Motor neuron (in vitro differentiated cells): ENCODE data around the gene VOPP1. TPM values are rescaled to one million over a fixed set of nuclear protein-coding genes. Genes with fewer than 3 reads are reported as not detected.

Experiments
- ATAC-seq, 8 experiments: fragments of 200-7000 bp; cut with Tn5 transposase; replicated peaks in 6 of 8; 2 replicates each; pipeline ENCODE4 v1.8.0; 2021; ENCODE audit warnings: mild to moderate bottlenecking in 8 of 8, moderate library complexity in 8 of 8
- H3K27ac ChIP-seq, 2 donors: fragments of 250-450 bp; sonication (Bioruptor Pico); 2 replicates each; pipeline ENCODE4 v1.9.0; 2021; ENCODE audit warnings: antibody characterized with exemption in 2 of 2, mild to moderate bottlenecking in 2 of 2, moderate library complexity in 1 of 2
- H3K4me1 ChIP-seq, 2 donors: fragments of 250-450 bp; sonication (Bioruptor Pico); replicated peaks in 1 of 2; 2 replicates each; pipeline ENCODE4 v1.6.1; 2021; ENCODE audit warnings: antibody characterized with exemption in 2 of 2, mild to moderate bottlenecking in 2 of 2, moderate library complexity in 1 of 2
- H3K4me3 ChIP-seq, 5 donors: fragments of 250-450 bp; sonication (Bioruptor Pico); 2 replicates each; pipeline ENCODE4 v1.9.0; 2021; ENCODE audit warnings: antibody characterized with exemption in 5 of 5, mild to moderate bottlenecking in 5 of 5, moderate library complexity in 4 of 5
- WGBS, 10 experiments: fragments of 450-650 bp; shearing (Covaris generic); methylation state at CpG; one replicate each; pipeline ENCODE4 v1.0.0; 2022; 5-methylcytosine and 5-hydroxymethylcytosine counted together
- in situ Hi-C, 9 experiments: fragments of 400-800 bp; cut with MboI; loops; one replicate each; pipeline ENCODE4 v1.15.0; 2021; ENCODE audit warnings: low sequenced_read_pairs in 9 of 9, low pct_unique_long_range_greater_than_20kb in 2 of 9; ENCODE audit not compliant: unreplicated experiment in 9 of 9
- total RNA-seq, 8 experiments: library from RNA; unstranded; fragments of 300-600 nt; gene quantifications; 2 replicates each; pipeline versions ENCODE4 v1.2.3 to v1.2.4, GENCODE V29; 2022

Gene VOPP1
- total RNA-seq, 8 experiments from 2014 or later: 43.9 to 131 (median 56.3) TPM

DNA sequence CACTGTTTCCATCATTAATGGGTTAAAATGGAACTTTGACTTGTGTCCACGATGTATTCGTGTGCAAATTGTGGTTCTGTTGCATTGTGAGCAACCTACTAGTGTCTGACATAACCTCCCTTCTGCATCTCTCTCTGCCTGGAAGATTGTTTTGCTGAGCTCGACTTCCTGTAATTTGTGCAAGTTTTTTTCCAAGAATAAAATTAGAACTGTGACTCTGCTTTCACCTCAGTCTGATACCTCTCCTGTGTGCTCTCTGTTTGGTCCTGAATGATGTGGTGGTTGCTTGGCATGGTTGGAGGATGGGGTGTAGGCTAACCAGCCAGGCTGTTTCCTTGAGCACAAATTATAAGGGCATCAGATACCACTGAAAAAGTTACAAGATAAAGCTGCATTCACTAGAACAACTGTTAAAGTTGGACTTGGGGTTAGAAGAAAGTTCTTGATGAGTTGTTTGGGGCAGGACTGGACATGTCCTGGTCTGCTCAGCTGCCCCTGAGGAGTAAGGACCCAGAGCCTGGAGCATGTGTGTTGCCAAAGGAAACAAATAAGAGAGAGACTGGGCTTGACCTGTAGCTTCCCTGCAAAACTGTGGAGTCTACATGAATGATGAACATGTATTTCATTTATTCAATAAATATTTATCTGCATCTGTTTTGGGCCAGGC lies 1.9 kb upstream of the VOPP1 start:
- Histone ChIP-seq H3K27ac (no peak overlapping the region), H3K4me3 (no peak overlapping the region), H3K4me1 (peaks cover 28 to 31% of the 10 kb centered on the region in 2 donors)
- peak in 2 of 8 experiments; percentile 1 to 12 for ATAC-seq
- 0 to 31% (median 22%) methylated on average over 1 to 3 of the region's 3 CpGs; no CpG with 5 or more reads in 5 of the 10 experiments for WGBS, 10 experiments
- in situ Hi-C loops: loop anchor here in 2 of 9 experiments (25.0 kb wide), 2 partner anchors 112 to 287 kb away; no protein-coding TSS in a partner anchor

DNA sequence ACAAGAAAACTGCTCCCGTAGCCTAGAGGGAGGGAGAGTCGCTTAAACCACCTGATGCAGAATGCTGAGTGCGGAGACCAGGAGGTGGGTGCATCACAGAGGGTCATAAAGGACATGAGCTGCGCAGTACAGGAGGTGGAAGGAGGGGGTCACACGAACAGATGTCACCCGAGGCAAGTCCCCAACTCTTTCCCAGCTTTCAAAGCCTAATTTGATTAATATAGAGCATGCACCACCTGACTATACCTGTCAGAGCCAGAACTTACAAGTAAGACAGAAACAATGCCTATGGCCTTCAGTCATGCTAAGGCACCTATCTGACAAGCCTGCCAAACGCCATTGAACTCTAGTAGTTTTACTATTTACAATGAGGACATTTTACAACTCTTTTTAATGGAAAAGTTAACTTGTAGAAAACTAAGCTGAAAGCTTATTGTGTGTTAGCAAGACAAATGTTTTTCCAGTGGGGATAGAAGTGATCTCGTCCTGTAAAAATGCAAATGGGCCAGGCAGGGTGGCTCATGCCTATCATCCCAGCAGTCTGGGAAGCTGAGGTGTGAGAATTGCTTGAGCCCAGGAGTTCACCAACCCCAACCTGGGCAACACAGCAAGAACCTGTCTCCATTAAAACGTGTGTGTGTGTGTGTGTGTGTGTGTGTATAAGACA lies 1.1 kb upstream of the VOPP1 start:
- Histone ChIP-seq H3K4me1 (peaks cover 33 to 35% of the 10 kb centered on the region in 2 donors), H3K27ac (no peak overlapping the region), H3K4me3 (peak overlapping the region; percentile 78 to 99 (median 95))
- ATAC-seq: peak in 1 of 8 experiments; percentile 2
- in situ Hi-C loops: loop anchor here in 2 of 9 experiments (25.0 kb wide), 2 partner anchors 111 to 286 kb away; no protein-coding TSS in a partner anchor
- WGBS, 10 experiments: 13 to 72% (median 22%) methylated on average over 1 to 9 of the region's 9 CpGs; no CpG with 5 or more reads in 1 of the 10 experiments

DNA sequence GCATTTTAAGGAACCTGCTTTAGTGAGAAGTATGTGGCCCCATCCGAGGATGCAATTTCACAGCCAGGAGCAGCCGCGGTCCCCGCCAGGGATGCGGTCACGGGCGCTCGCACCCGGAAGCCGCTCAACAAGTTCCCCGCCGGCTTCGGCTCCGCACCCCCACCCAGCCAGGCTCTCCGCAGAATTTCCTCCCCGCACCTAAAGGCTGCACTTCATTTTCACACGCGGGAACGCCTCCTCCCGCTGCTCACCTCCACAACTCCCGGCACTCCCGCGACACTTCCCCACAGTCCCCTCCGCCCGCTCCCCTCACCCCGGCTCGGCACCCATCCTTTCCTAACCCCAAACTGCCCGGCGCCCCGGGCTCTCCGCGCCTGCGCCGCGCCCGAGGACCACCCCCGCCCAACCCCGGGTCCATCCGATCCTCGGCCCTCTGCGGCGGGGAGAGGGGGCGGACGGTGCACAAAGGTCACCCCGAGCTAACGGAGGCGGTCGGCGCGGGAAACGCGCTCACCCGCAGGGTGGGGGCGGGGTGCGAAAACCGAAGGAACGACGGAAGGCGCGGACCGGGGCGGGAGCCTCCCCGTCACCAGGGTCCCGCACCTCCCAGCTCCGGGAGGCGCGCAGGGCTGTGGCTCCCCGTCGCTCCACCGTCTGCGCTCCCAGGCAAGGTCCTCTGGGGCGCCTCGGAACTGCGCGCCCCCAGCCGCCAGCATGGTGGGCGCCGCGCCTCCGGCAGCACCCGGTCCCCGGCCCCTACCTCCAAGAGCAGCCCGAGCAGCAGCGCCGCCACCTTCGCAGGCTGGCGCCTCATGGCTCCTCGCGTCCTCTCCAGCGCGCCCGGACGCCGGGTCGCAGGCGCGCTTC lies 558 bp downstream of the VOPP1 start:
- Histone ChIP-seq H3K4me1 (peaks cover 33 to 35% of the 10 kb centered on the region in 2 donors), H3K4me3 (peak overlapping the region; percentile 78 to 99 (median 95)), H3K27ac (peak overlapping the region; percentile 71)
- peak; percentile 5 to 66 (median 62) for ATAC-seq
- 0 to 1% (median 0%) methylated on average over 1 to 14 of the region's 97 CpGs; no CpG with 5 or more reads in 5 of the 10 experiments for WGBS, 10 experiments
- in situ Hi-C loops: loop anchor here in 2 of 9 experiments (25.0 kb wide), 2 partner anchors 109 to 284 kb away; no protein-coding TSS in a partner anchor

DNA sequence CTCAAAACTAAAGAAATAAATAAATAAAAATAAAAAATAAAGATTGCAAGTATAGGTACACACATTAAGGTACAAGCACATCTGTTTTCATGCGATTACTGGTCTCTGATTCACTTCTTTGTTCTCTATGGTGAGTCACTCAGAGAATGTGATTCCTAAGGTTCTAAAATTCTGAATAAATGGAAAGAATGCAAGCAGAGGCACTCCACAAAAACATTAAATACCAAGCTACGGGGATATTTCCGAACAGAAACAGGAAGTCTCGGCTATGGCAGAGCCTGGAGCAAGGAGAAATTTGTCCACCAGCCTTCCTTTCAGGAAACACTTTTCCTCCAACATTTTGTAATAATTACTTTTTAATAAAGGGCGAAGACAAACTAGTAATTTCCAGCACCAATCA lies 1.4 kb downstream of the VOPP1 start:
- in situ Hi-C loops: loop anchor here in 2 of 9 experiments (25.0 kb wide), 2 partner anchors 109 to 284 kb away; no protein-coding TSS in a partner anchor
- Histone ChIP-seq H3K4me3 (peak overlapping the region; percentile 78 to 99 (median 95)), H3K4me1 (peaks cover 33 to 36% of the 10 kb centered on the region in 2 donors), H3K27ac (no peak overlapping the region)
- peak in 2 of 8 experiments; percentile 2 to 3 for ATAC-seq
- WGBS, 10 experiments: 0 to 33% (median 14%) methylated on average over 1 to 5 of the region's 5 CpGs

DNA sequence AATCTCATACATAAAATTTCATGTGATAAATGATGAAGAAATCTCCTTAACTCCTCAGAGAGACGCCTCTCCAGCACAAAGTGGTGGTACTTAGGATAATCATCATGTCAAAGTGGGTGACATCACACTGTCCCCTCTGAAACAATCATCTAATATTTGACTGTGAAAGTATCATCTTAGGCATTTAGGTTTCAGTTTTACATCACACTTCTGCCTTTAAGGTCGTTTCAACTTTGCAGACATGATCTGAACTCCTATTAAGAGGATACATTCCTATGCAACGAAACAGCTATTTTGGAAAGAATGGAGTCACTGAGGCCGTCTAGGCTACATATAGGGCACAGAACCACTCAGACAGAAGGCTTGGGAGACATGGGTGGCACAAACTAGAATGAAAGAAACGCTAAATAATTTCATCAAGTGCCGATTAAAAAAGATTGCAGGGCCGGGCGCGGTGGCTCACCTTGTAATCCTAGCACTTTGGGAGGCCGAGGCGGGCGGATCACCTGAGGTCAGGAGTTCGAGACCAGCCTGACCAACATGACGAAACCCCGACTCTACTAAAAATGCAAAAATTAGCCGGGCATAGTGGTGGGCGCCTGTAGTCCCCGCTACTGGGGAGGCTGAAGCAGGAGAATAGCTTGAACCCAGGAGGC lies 2.0 kb downstream of the VOPP1 start:
- Histone ChIP-seq H3K27ac (no peak overlapping the region), H3K4me1 (peaks cover 33 to 39% of the 10 kb centered on the region in 2 donors), H3K4me3 (peak overlapping the region in 3 of 5 donors; percentile 84 to 99 (median 95))
- WGBS, 10 experiments: 0 to 95% (median 72%) methylated on average over 1 to 8 of the region's 18 CpGs; no CpG with 5 or more reads in 3 of the 10 experiments
- in situ Hi-C loops: loop anchor here in 2 of 9 experiments (25.0 kb wide), 2 partner anchors 108 to 283 kb away; no protein-coding TSS in a partner anchor
- ATAC-seq: no peak

DNA sequence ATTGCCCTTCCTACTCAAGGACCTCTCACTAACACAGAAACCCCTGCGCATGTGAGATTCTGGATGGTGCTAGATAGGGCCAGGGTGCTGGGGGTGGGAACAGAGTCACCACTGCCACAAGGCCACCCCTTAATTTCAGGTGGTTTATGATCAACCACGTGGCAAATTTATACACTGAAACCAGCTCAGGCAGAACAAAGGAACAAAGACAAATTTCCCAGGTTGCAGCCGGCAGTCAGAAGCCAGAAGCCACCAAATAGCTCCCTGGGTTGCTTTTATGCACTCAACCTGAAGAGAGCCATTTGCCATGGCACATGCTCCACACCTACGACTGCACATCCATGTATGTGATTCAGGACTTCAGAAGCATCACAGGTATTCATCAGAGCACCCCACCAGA lies 2.5 kb downstream of the VOPP1 start:
- Histone ChIP-seq H3K4me3 (peak overlapping the region in 2 of 5 donors; percentile 6 to 13), H3K4me1 (peaks cover 33 to 39% of the 10 kb centered on the region in 2 donors), H3K27ac (no peak overlapping the region)
- WGBS, 10 experiments: 40 to 100% (median 57%) methylated on average over 1 to 4 of the region's 4 CpGs; no CpG with 5 or more reads in 2 of the 10 experiments
- no peak for ATAC-seq
- in situ Hi-C loops: loop anchor here in 2 of 9 experiments (25.0 kb wide), 2 partner anchors 107 to 282 kb away; no protein-coding TSS in a partner anchor

DNA sequence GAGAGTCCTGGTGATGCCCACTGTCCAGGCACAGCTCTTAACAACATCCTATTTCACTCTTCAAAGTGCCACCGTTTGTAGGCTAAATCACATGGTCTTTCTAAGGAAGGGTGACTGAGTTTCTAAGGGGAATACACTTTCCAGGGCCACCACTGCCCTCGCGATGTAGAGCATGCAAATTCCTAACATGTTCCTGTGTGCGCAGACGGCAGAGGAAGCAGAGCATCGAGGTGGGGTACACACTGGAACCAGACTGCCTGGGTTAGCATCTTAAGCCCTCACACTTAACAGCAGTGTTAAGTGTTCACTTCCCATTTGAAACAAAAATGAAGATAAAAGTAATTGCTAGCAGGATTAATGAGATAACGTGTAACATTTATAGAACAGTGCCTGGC lies 3.0 kb downstream of the VOPP1 start:
- Histone ChIP-seq H3K4me3 (no peak overlapping the region), H3K4me1 (peaks cover 33 to 39% of the 10 kb centered on the region in 2 donors), H3K27ac (peak overlapping the region in 1 of 2 donors; percentile 15)
- WGBS, 10 experiments: 55 to 100% (median 75%) methylated on average over 1 to 6 of the region's 7 CpGs; no CpG with 5 or more reads in 3 of the 10 experiments
- in situ Hi-C loops: loop anchor here in 2 of 9 experiments (25.0 kb wide), 2 partner anchors 107 to 282 kb away; no protein-coding TSS in a partner anchor
- no peak for ATAC-seq

DNA sequence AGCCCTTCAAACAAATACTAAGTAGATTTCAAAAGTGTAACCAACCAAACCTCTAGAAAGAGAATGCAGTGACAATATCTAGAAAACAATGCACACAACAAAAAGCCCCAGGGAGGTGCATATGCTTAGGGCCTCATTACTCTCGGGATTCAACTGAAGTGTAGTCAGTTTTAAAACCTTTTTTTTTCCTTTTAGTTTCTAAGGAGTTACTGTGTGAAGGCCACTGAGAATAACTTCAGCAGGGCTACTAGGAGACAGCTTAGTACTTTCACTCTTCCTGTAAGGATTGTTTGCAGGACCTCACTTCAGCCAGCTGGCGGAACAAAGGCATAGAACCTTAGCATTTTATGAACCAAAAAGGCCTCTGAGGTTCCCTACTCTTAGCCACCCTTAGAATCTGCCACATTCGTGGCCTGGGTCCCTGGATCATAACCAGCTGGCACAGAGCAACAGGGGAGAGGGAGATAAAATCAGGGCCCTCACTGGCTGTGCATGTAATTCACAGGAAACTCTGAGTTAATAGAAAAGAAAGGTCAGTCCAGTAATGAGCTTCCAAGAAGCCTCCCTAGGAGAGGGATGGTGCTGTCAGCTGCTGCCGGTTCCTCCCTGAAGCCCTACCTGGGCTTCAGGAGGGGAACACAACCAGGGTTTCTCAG lies 3.6 kb downstream of the VOPP1 start:
- ATAC-seq: peak in 1 of 8 experiments; percentile 4
- H3K4me1 ChIP-seq: peaks cover 28 to 36% of the 10 kb centered on the region in 2 donors
- H3K4me3 ChIP-seq: no peak overlapping the region
- WGBS, 10 experiments: 40 to 100% (median 70%) methylated on average over 1 to 3 of the region's 4 CpGs; no CpG with 5 or more reads in 2 of the 10 experiments
- in situ Hi-C loops: loop anchor here in 2 of 9 experiments (25.0 kb wide), 2 partner anchors 106 to 281 kb away; no protein-coding TSS in a partner anchor
- H3K27ac ChIP-seq: peak overlapping the region in 1 of 2 donors; percentile 15

DNA sequence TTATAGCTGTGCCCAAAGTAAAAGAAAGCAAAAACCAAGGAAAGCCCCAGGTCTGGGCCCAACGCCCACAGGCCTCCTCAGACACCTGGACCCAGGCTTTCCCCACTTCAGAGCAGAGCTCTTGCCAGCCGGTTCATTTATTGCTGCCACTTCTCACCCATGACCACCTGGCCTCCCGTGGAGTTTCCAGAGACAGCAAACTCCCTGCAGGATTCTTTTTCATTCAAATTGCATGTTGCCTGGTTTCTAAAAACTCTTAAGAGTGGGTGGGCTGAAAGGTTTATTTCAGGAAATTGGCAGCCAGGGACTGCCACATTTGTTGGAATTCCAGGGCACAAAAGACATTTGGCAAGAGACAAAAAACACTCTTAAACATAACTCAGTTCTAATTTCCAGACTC lies 4.7 kb downstream of the VOPP1 start:
- H3K4me1 ChIP-seq: peaks cover 20 to 28% of the 10 kb centered on the region in 2 donors
- H3K27ac ChIP-seq: no peak overlapping the region
- no peak for ATAC-seq
- H3K4me3 ChIP-seq: no peak overlapping the region
- WGBS, 10 experiments: 0 to 100% (median 52%) methylated on average over 1 to 3 of the region's 3 CpGs; no CpG with 5 or more reads in 4 of the 10 experiments
- in situ Hi-C loops: loop anchor here in 2 of 9 experiments (25.0 kb wide), 2 partner anchors 105 to 280 kb away; no protein-coding TSS in a partner anchor

DNA sequence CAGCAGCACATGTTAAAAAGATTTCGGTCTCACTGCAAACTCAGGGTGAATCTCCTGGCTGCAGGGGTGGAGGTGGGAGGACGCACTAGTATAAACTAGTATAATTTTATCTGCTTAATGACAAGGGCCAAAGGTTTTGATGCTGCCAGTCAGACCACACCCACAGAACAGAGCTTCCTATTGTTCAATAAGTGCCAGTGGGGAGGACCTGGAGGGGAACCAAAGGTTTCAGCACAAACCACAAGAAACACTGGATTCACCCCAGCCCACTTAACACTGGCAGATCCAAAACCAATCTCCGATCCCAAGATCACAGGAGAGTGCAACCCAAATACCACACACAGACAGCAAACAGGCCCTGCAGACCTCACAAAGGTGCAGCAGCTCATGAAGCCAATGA lies 6.6 kb downstream of the VOPP1 start:
- Histone ChIP-seq H3K27ac (no peak overlapping the region), H3K4me3 (no peak overlapping the region), H3K4me1 (peaks cover 16 to 25% of the 10 kb centered on the region in 2 donors)
- in situ Hi-C loops: loop anchor here in 2 of 9 experiments (25.0 kb wide), 2 partner anchors 103 to 278 kb away; no protein-coding TSS in a partner anchor
- WGBS, 10 experiments: 38 to 94% (median 67%) methylated on average over 1 to 3 of the region's 3 CpGs; no CpG with 5 or more reads in 3 of the 10 experiments
- peak in 1 of 8 experiments; percentile 29 for ATAC-seq
